ENCODE measurements around the gene ITPRIP.

The ITPRIP gene

DNA sequence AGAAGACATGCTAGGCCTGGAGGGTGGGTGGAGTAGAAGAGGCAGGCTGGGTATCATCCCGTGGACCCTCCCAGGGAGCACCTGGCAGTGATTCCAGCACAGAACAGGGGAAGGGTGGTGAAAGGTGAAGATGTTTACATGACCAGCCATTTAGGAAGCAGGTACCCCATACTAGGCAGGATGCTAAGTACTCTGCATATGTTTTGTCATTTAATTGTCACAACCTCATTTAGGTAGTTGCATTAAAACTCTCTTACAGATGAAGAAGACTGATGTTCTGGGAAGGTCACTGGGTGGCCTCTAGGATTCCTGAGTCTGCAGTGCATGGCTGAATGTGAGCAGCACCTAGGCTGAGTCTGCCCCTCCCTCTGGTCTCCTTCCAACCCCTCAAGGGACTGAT, 15.2 kb downstream of the ITPRIP start:
- POLR2A ChIA-PET, result no interaction called here
- no peak for TF ChIP-seq BCL11B (tag by site-specific recombination; IDR thresholded peaks at IDR 0.05; ENCODE audit: low read depth)
- TF ChIP-seq, protein P1, sequence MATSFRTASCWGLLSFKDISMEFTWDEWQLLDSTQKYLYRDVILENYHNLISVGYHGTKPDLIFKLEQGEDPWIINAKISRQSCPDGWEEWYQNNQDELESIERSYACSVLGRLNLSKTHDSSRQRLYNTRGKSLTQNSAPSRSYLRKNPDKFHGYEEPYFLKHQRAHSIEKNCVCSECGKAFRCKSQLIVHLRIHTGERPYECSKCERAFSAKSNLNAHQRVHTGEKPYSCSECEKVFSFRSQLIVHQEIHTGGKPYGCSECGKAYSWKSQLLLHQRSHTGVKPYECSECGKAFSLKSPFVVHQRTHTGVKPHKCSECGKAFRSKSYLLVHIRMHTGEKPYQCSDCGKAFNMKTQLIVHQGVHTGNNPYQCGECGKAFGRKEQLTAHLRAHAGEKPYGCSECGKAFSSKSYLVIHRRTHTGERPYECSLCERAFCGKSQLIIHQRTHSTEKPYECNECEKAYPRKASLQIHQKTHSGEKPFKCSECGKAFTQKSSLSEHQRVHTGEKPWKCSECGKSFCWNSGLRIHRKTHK (tag by site-specific recombination; IDR thresholded peaks at IDR 0.05), result no peak
- TF ChIP-seq PRDM1 (tag by site-specific recombination; IDR thresholded peaks at IDR 0.05), result no peak
- TF ChIP-seq, protein P2, sequence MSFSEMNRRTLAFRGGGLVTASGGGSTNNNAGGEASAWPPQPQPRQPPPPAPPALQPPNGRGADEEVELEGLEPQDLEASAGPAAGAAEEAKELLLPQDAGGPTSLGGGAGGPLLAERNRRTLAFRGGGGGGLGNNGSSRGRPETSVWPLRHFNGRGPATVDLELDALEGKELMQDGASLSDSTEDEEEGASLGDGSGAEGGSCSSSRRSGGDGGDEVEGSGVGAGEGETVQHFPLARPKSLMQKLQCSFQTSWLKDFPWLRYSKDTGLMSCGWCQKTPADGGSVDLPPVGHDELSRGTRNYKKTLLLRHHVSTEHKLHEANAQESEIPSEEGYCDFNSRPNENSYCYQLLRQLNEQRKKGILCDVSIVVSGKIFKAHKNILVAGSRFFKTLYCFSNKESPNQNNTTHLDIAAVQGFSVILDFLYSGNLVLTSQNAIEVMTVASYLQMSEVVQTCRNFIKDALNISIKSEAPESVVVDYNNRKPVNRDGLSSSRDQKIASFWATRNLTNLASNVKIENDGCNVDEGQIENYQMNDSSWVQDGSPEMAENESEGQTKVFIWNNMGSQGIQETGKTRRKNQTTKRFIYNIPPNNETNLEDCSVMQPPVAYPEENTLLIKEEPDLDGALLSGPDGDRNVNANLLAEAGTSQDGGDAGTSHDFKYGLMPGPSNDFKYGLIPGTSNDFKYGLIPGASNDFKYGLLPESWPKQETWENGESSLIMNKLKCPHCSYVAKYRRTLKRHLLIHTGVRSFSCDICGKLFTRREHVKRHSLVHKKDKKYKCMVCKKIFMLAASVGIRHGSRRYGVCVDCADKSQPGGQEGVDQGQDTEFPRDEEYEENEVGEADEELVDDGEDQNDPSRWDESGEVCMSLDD (tag by site-specific recombination; IDR thresholded peaks at IDR 0.05), result no peak
- TF ChIP-seq OVOL3 (tag by site-specific recombination; IDR thresholded peaks at IDR 0.05), result no peak
- TF ChIP-seq, protein P3, sequence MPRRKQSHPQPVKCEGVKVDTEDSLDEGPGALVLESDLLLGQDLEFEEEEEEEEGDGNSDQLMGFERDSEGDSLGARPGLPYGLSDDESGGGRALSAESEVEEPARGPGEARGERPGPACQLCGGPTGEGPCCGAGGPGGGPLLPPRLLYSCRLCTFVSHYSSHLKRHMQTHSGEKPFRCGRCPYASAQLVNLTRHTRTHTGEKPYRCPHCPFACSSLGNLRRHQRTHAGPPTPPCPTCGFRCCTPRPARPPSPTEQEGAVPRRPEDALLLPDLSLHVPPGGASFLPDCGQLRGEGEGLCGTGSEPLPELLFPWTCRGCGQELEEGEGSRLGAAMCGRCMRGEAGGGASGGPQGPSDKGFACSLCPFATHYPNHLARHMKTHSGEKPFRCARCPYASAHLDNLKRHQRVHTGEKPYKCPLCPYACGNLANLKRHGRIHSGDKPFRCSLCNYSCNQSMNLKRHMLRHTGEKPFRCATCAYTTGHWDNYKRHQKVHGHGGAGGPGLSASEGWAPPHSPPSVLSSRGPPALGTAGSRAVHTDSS (tag by site-specific recombination; IDR thresholded peaks at IDR 0.05), result no peak
- no peak for TF ChIP-seq ZNF560 (tag by site-specific recombination; IDR thresholded peaks at IDR 0.05; ENCODE audit: borderline replicate concordance)
- TF ChIP-seq, protein P4, sequence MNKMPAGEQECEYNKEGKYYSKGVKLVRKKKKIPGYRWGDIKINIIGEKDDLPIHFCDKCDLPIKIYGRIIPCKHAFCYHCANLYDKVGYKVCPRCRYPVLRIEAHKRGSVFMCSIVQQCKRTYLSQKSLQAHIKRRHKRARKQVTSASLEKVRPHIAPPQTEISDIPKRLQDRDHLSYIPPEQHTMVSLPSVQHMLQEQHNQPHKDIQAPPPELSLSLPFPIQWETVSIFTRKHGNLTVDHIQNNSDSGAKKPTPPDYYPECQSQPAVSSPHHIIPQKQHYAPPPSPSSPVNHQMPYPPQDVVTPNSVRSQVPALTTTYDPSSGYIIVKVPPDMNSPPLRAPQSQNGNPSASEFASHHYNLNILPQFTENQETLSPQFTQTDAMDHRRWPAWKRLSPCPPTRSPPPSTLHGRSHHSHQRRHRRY (tag by site-specific recombination; IDR thresholded peaks at IDR 0.05), result no peak
- Histone ChIP-seq H3K36me3 (ENCODE audit: control insufficient read depth in 2 of 2, insufficient read depth in 1 of 2, low read length in 2 of 2) (no peaks in the 10 kb centered on the region), H3K4me1 (ENCODE audit: control insufficient read depth, insufficient read depth, low read length) (peaks cover 2% of the 10 kb centered on the region; the same call in 1 of the 2 replicates), H3K9me3 (ENCODE audit: control insufficient read depth, insufficient read depth, low read depth, low read length) (no peaks in the 10 kb centered on the region), H3K4me3 (ENCODE audit: low read depth, low read length) (no peak overlapping the region), H3K27ac (ENCODE audit: extremely low read depth, low read depth, low read length) (no peak overlapping the region)
- CTCF ChIA-PET, result interaction anchor here (1.9 kb wide), 1 partner anchor 32 kb away, joined by 17 read pairs; no protein-coding TSS in a partner anchor

DNA sequence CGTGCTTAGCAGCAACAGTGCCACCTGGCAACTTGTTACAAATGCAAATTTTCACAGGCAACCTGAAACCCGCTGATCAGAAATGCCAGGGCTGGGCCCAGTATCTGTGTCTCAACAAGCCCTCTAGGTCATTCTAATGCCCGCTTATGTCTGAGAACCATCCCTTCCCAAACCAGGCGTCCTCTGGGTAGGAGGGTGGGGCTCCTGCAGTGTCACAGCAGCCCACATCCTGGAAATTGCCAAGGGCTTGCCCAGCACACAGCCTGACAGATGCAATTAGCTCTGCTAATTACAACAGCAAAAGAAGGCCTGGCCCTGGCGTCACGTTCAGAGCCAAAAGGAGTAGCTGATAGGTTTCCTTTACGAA, 15.9 kb downstream of the ITPRIP start:
- POLR2A ChIA-PET, result no interaction called here
- H3K4me1 ChIP-seq (ENCODE audit: control insufficient read depth, insufficient read depth, low read length), result peaks cover 2% of the 10 kb centered on the region; the same call in 1 of the 2 replicates
- no peaks in the 10 kb centered on the region for H3K9me3 ChIP-seq (ENCODE audit: control insufficient read depth, insufficient read depth, low read depth, low read length)
- no peaks in the 10 kb centered on the region for H3K36me3 ChIP-seq (ENCODE audit: control insufficient read depth in 2 of 2, insufficient read depth in 1 of 2, low read length in 2 of 2)
- no peak overlapping the region for H3K27ac ChIP-seq (ENCODE audit: extremely low read depth, low read depth, low read length)
- TF ChIP-seq ZNF202 (tag by site-specific recombination; IDR thresholded peaks at IDR 0.05; ENCODE audit: borderline replicate concordance) (no peak), ZNF274 (IDR thresholded peaks at IDR 0.05; ENCODE audit: low read length) (no peak), ZNF274 (tag by site-specific recombination; IDR thresholded peaks at IDR 0.05; ENCODE audit: borderline replicate concordance) (no peak), KLF8 (tag by site-specific recombination; IDR thresholded peaks at IDR 0.05) (no peak), ZXDB (tag by site-specific recombination; IDR thresholded peaks at IDR 0.05) (no peak), SCRT2 (tag by site-specific recombination; IDR thresholded peaks at IDR 0.05) (0 out of 2 replicates have a peak, but pooled peaks have one; percentile 56), ZFP69B (tag by site-specific recombination; IDR thresholded peaks at IDR 0.05) (no peak), PRDM1 (tag by site-specific recombination; IDR thresholded peaks at IDR 0.05) (no peak), HOXC10 (CRISPR knock-in tag; IDR thresholded peaks at IDR 0.05) (no peak), ZNF624 (tag by site-specific recombination; IDR thresholded peaks at IDR 0.05) (no peak), ZNF132 (tag by site-specific recombination; IDR thresholded peaks at IDR 0.05; ENCODE audit: borderline replicate concordance) (no peak), ZNF266 (tag by site-specific recombination; IDR thresholded peaks at IDR 0.05; ENCODE audit: low read depth) (no peak), ZIC2 (tag by site-specific recombination; IDR thresholded peaks at IDR 0.05) (peak; percentile 50; the same call in 1 of the 2 replicates)
- TF ChIP-seq, protein P5, sequence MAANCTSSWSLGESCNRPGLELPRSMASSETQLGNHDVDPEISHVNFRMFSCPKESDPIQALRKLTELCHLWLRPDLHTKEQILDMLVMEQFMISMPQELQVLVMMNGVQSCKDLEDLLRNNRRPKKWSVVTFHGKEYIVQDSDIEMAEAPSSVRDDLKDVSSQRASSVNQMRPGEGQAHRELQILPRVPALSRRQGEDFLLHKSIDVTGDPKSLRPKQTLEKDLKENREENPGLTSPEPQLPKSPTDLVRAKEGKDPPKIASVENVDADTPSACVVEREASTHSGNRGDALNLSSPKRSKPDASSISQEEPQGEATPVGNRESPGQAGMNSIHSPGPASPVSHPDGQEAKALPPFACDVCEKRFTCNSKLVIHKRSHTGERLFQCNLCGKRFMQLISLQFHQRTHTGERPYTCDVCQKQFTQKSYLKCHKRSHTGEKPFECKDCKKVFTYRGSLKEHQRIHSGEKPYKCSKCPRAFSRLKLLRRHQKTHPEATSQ (tag by site-specific recombination; IDR thresholded peaks at IDR 0.05), result no peak
- H3K4me3 ChIP-seq (ENCODE audit: low read depth, low read length), result no peak overlapping the region
- CTCF ChIA-PET, result interaction anchor here (1.9 to 3.4 kb wide), 2 partner anchors 17 to 31 kb away, joined by 17 to 21 read pairs; no protein-coding TSS in a partner anchor
